Parathyroid adenoma (tissue), 2 donors: ENCODE data around the gene SNX19.

Experiments used
- H2AFZ ChIP-seq: fragments of 300-600 bp; sonication (generic); one replicate; pipeline ENCODE4 v1.7.0; 2017; ENCODE audit warnings: antibody characterized with exemption, mild to moderate bottlenecking
- H3K27ac ChIP-seq: fragments of 300-600 bp; sonication (generic); one replicate; pipeline ENCODE4 v1.7.0; 2017
- H3K27me3 ChIP-seq: fragments of 300-600 bp; sonication (generic); one replicate; pipeline ENCODE4 v1.7.0; 2017; ENCODE audit warnings: low read length; ENCODE audit not compliant: control insufficient read depth, insufficient read depth
- H3K36me3 ChIP-seq: fragments of 300-600 bp; sonication (generic); one replicate; pipeline ENCODE4 v1.7.0; 2017; ENCODE audit warnings: low read length; ENCODE audit not compliant: control insufficient read depth, insufficient read depth
- H3K4me1 ChIP-seq: fragments of 300-600 bp; sonication (generic); one replicate; pipeline ENCODE4 v1.7.0; 2017; ENCODE audit warnings: control low read depth
- H3K4me2 ChIP-seq: fragments of 300-600 bp; sonication (generic); one replicate; pipeline ENCODE4 v1.7.0; 2017; ENCODE audit warnings: low read length
- H3K4me3 ChIP-seq: fragments of 300-600 bp; sonication (generic); one replicate; pipeline ENCODE4 v1.7.0; 2017; ENCODE audit warnings: low read depth, low read length
- H3K79me2 ChIP-seq: fragments of 300-600 bp; sonication (generic); one replicate; pipeline ENCODE4 v1.7.0; 2017; ENCODE audit warnings: control low read depth
- H3K9ac ChIP-seq: fragments of 300-600 bp; sonication (generic); one replicate; pipeline ENCODE4 v1.7.0; 2017; ENCODE audit warnings: mild to moderate bottlenecking
- H3K9me3 ChIP-seq: fragments of 300-600 bp; sonication (generic); one replicate; pipeline ENCODE4 v1.7.0; 2017; ENCODE audit warnings: low read length; ENCODE audit not compliant: control insufficient read depth
- TF ChIP-seq, protein P1 (sequence below): fragments of 300-600 bp; sonication (generic); IDR thresholded peaks from one replicate; pipeline ENCODE4 v1.7.0; 2017; ENCODE audit warnings: antibody characterized with exemption, mild to moderate bottlenecking
- donor health status: primary hyperparathyroidism.

Gene SNX19

DNA sequence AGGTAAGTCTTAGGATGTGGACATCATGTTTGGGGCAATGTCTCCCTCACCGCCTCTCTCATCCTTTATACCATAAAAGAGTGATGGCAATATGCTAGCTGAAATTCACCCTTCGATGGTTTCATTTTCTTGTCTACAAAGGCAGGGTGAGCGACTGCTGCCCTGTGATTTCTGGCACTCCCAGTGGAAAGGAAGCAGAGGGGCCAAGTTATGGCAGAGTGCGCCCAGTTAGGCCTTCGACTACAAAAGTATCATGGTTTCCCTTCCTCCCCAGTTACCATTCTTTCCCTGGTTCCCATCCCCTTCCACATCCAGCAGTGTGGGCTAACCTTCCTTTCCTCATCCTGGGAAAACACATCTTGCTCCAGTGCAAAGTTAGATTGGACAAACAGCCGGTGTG is 43.8 kb downstream of the SNX19 start:
- no peak overlapping the region for H2AFZ ChIP-seq
- H3K79me2 ChIP-seq: no peaks in the 10 kb centered on the region
- no peaks in the 10 kb centered on the region for H3K27me3 ChIP-seq
- H3K27ac ChIP-seq: no peak overlapping the region
- no peaks in the 10 kb centered on the region for H3K4me1 ChIP-seq
- H3K36me3 ChIP-seq: no peaks in the 10 kb centered on the region
- H3K4me3 ChIP-seq: no peak overlapping the region
- H3K9ac ChIP-seq: no peak overlapping the region
- TF ChIP-seq, protein P1, sequence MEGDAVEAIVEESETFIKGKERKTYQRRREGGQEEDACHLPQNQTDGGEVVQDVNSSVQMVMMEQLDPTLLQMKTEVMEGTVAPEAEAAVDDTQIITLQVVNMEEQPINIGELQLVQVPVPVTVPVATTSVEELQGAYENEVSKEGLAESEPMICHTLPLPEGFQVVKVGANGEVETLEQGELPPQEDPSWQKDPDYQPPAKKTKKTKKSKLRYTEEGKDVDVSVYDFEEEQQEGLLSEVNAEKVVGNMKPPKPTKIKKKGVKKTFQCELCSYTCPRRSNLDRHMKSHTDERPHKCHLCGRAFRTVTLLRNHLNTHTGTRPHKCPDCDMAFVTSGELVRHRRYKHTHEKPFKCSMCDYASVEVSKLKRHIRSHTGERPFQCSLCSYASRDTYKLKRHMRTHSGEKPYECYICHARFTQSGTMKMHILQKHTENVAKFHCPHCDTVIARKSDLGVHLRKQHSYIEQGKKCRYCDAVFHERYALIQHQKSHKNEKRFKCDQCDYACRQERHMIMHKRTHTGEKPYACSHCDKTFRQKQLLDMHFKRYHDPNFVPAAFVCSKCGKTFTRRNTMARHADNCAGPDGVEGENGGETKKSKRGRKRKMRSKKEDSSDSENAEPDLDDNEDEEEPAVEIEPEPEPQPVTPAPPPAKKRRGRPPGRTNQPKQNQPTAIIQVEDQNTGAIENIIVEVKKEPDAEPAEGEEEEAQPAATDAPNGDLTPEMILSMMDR: no peak
- H3K4me2 ChIP-seq: no peak overlapping the region
- no peaks in the 10 kb centered on the region for H3K9me3 ChIP-seq

DNA sequence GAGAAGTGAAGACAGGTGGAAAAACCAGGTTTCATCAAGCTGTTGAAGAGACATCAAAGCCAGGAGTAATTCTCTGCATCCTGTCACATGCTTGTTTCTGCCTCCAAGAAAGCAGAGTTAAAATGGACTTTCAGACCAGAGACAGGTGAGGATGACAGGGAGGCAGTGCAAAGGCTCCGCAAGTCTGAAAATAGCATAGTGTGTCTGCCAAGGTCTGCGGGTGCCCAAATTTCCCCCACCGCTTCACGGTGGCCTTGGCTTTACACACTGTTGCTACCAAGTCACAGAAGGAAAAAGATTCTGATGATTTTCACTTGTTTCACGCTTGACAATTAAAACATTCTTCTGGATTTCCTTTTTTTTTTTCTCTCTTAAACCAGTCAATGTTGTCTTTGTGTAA is 44.2 kb downstream of the SNX19 start:
- H3K4me3 ChIP-seq: no peak overlapping the region
- H3K9me3 ChIP-seq: no peaks in the 10 kb centered on the region
- no peaks in the 10 kb centered on the region for H3K36me3 ChIP-seq
- no peak overlapping the region for H3K27ac ChIP-seq
- no peaks in the 10 kb centered on the region for H3K4me1 ChIP-seq
- H3K27me3 ChIP-seq: no peaks in the 10 kb centered on the region
- H2AFZ ChIP-seq: no peak overlapping the region
- H3K79me2 ChIP-seq: no peaks in the 10 kb centered on the region
- TF ChIP-seq, protein P1: no peak
- H3K9ac ChIP-seq: no peak overlapping the region
- H3K4me2 ChIP-seq: no peak overlapping the region

DNA sequence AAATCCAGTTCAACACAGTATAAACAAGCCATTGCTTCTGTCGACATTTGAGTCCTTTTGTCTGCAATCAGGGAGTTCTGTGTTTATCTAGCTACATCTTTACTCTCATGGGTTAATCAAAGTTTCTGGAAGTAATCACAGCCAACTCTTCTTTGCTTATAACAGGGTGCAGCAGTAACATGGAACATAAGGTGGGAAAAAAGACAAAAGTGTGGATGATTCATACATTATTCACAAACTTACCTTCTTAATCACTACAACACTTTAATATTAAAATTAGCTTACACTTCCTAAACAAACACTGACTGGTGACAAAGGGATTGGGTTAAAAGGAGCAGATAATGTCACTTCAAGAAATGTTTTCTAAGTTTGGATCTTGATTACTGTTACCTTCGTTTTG is 44.7 kb downstream of the SNX19 start:
- H3K79me2 ChIP-seq: no peaks in the 10 kb centered on the region
- TF ChIP-seq, protein P1: no peak
- no peaks in the 10 kb centered on the region for H3K9me3 ChIP-seq
- no peaks in the 10 kb centered on the region for H3K36me3 ChIP-seq
- no peak overlapping the region for H3K4me3 ChIP-seq
- H3K27me3 ChIP-seq: no peaks in the 10 kb centered on the region
- no peaks in the 10 kb centered on the region for H3K4me1 ChIP-seq
- no peak overlapping the region for H3K9ac ChIP-seq
- H3K27ac ChIP-seq: no peak overlapping the region
- no peak overlapping the region for H3K4me2 ChIP-seq
- H2AFZ ChIP-seq: no peak overlapping the region

DNA sequence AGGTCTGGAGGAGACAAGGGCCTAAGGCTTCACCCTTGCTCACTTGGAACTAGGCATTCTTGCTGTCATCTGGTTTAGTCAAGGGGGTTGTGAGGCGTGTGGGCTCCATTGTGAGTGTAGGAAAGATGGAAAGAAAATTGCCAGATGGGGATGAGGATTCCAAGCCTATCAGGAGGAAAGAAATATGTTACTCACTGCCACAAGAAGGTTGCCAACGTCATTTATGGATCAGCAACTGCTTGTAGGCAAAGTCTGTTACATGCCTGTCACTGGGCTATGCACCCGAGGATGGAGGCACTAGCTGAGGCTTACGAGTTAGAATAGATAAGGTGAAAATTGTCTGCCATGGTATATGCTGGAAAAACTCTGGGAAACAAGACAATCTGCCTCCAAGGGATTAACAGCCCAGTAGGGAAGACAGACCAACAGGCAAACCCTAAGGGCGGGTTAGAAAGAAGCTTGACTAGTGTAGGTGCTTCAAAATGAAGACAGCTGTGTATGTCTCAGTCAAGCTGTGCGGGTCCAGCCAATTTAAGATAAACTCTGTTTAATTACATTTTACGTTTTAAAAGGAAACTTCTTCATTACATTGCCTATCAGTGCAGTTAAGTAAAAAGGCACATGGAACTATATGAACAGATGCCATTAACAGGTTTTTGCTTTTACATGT is 47.4 kb downstream of the SNX19 start:
- Histone ChIP-seq H3K4me2 (no peak overlapping the region), H2AFZ (no peak overlapping the region), H3K36me3 (no peaks in the 10 kb centered on the region), H3K27me3 (no peaks in the 10 kb centered on the region), H3K9me3 (no peaks in the 10 kb centered on the region), H3K79me2 (no peaks in the 10 kb centered on the region), H3K4me3 (no peak overlapping the region), H3K27ac (no peak overlapping the region), H3K4me1 (peaks cover 12% of the 10 kb centered on the region), H3K9ac (no peak overlapping the region)
- TF ChIP-seq, protein P1: no peak

DNA sequence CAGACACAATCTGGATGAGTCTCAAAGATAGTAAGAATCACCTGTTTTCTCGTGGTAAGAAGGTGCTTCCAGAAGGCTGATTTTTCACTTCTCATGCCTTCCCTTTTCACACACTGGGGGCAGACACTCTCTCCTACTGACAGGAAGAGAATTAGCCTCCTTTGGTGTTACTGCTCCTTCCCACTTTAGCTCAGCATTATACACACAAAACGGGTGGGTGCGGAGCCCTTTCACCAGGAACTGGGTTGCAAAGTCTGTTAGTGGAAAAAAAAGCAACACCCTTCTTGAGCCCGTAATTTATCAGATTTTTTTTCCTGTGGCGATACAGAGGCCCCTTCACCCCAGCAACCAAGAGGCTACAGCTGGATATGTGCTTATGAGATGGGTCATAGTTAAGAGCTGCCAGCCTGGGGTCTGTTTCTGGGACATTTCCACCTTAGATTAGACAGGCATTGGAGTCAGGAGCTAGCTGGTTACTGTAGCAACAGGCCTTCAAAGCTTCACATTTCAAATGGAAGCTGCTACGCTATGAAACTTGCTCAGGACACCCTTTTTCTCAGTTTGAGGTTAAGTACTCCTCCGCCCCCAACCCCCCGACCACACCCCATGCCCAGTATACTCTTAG is 48.1 kb downstream of the SNX19 start:
- peaks cover 12% of the 10 kb centered on the region for H3K4me1 ChIP-seq
- H3K36me3 ChIP-seq: no peaks in the 10 kb centered on the region

More for the DNA sequence above, 48.1 kb downstream of the SNX19 start:
- H3K27ac ChIP-seq: no peak overlapping the region
- H3K27me3 ChIP-seq: no peaks in the 10 kb centered on the region
- H3K9me3 ChIP-seq: no peaks in the 10 kb centered on the region
- no peak overlapping the region for H3K4me2 ChIP-seq
- no peak overlapping the region for H2AFZ ChIP-seq
- TF ChIP-seq, protein P1: no peak
- H3K4me3 ChIP-seq: no peak overlapping the region
- H3K9ac ChIP-seq: no peak overlapping the region
- no peaks in the 10 kb centered on the region for H3K79me2 ChIP-seq
